BE2C (cell line): Measurements from ENCODE around the gene MT1F.
"Not testable (repeated sequence)": the region's sequence is repeated elsewhere in the genome, so short reads cannot be mapped to it uniquely, and the experiment has no call there.

ENCODE experiments used
- DNase-seq: peaks from one replicate; pipeline ENCODE4 v3.0.0-alpha.2; 2020
- H3K27me3 ChIP-seq: fragments of 250-450 bp; sonication (Bioruptor Pico); 2 replicates; pipeline ENCODE4 v1.5.1; 2020; ENCODE audit warnings: mild to moderate bottlenecking
- H3K36me3 ChIP-seq: fragments of 250-450 bp; sonication (Bioruptor Pico); 2 replicates; pipeline ENCODE4 v1.5.1; 2020; ENCODE audit warnings: mild to moderate bottlenecking
- H3K4me1 ChIP-seq: fragments of 250-450 bp; sonication (Bioruptor Pico); 2 replicates; pipeline ENCODE4 v1.5.1; 2020
- H3K4me3 ChIP-seq: 2 replicates; pipeline ENCODE4 v1.5.1; 2011; ENCODE audit warnings: low read depth, low read length
- H3K9me3 ChIP-seq: fragments of 250-450 bp; sonication (Bioruptor Pico); 2 replicates; pipeline ENCODE4 v1.5.1; 2020
- CTCF ChIP-seq: IDR thresholded peaks from 2 replicates; pipeline ENCODE4 v1.5.1; 2012; ENCODE audit warnings: mild to moderate bottlenecking, low read depth, low read length

The MT1F gene

GRCh38 chr16:56667581-56668571, 10.1 kb downstream of the MT1F start, which contains the start of gene MT1G:
TSS of gene MT1G (minus strand) at chr16:56668065. CDS start at chr16:56667993, 72 bp downstream.
- H3K27me3 ChIP-seq = peaks cover 90% of the 10 kb centered on the region
- no peaks in the 10 kb centered on the region for H3K4me1 ChIP-seq
- TF ChIP-seq CTCF = no peak
- H3K36me3 ChIP-seq = no peaks in the 10 kb centered on the region
- DNase-seq = peak; percentile 29
- no peak within 1 kb of the TSS for H3K4me3 ChIP-seq
- no peaks in the 10 kb centered on the region for H3K9me3 ChIP-seq

DNA sequence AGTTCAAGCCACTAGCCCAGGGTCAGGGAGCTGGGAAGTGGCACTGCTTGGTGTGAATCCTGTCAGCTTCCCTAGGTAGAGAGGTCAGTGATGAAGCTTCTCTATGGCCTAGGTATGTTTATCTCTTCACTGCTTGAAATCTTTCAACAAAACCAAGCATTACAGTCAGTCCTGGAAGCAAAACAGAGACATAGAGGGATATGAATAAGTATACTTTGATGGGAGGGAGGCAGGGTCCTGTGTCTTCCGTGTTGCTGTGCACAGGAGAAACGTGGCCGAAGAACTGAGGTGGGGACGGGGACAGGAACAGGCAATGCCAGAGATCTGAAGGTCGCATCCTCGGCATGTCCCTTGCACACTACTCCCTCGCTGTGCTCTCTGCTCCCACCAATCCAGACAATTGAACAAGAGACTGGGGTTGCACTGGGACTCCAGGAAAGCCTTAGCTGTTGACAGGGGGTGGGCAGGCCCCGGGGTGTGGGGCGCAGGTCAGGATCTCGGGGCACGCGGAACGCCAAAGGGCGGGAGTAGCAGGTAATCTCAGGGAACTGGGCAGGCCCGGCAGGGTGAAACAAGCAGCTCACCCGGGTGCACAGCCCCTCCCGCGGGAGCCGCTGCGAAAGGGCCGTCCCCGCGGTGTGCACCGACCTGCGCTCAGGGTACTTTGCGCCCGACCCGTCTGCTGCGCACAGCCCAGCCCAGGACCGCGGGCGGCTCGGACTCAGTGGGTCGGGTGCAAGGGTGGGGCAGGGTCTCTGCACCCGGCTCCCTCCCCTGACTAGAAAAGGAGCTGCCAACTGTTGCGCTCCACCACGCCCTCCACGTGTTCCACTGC, 11.5 kb downstream of the MT1F start, which contains the start of gene MT1H:
Gene MT1H, plus strand, starts transcription at position 810 of the 835 bp plus-strand sequence. CDS start 71 bp downstream, outside the sequence.
- Histone ChIP-seq H3K9me3 (no peaks in the 10 kb centered on the region), H3K36me3 (no peaks in the 10 kb centered on the region), H3K4me3 (no peak within 1 kb of the TSS), H3K27me3 (peaks cover 80% of the 10 kb centered on the region), H3K4me1 (no peaks in the 10 kb centered on the region)
- DNase-seq = no peak
- TF ChIP-seq CTCF = no peak

- Histone ChIP-seq H3K4me3 (no peak overlapping the region), H3K27me3 (peaks cover 73% of the 10 kb centered on the region)
Measured at GRCh38 chr16:56669840-56670619, 12.3 kb downstream of the MT1F start.

DNA sequence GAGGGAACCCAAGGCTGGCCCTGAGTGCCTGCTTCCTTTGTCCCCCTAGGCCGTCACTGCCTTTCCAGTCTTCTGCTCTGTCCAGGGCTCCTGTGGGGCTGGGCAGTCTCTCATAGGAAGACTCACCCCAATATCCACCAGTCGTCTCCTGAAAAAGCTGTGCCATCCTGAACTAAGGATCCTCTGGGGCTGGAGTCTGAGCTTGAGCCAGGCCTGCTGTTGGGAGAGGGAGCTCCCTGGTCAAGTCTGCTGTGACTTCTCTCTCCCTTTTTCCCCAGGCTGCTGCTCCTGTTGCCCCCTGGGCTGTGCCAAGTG, 12.8 kb downstream of the MT1F start:
- Histone ChIP-seq H3K9me3 (no peaks in the 10 kb centered on the region), H3K27me3 (peaks cover 68% of the 10 kb centered on the region)

More at GRCh38 chr16:56669840-56670619, 12.3 kb downstream of the MT1F start:
- no peaks in the 10 kb centered on the region for H3K4me1 ChIP-seq
- DNase-seq = no peak
- no peak for TF ChIP-seq CTCF
- H3K36me3 ChIP-seq = no peaks in the 10 kb centered on the region
- no peaks in the 10 kb centered on the region for H3K9me3 ChIP-seq

DNA sequence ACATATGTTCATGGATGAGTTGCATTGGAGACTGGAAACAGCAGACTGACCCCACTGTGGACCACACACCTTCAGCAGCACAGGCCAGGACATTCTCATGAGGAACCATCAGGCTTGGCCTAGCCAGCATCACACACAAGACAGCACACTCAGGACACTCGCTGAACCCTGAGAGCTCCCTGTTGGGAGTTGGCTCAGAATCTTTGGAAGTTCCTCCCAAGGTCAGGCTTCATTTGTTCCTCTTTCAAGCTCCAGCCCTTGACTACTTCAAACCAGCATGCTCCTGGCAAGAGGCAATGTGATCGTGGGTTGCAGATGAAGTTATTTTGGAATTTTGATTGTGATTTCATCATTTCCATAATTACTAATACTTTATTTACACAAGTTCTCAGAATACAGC, 13.9 kb downstream of the MT1F start:
- not testable (repeated sequence) for H3K36me3 ChIP-seq, H3K4me3 ChIP-seq, DNase-seq, H3K9me3 ChIP-seq, H3K4me1 ChIP-seq
- H3K27me3 ChIP-seq = peaks cover 62% of the 10 kb centered on the region

More for the DNA sequence above, 12.8 kb downstream of the MT1F start:
- Histone ChIP-seq H3K4me3 (no peak overlapping the region), H3K36me3 (no peaks in the 10 kb centered on the region), H3K4me1 (no peaks in the 10 kb centered on the region)
- no peak for DNase-seq
- TF ChIP-seq CTCF = no peak

GRCh38 chr16:56672171-56672570, 14.4 kb downstream of the MT1F start:
- H3K27me3 ChIP-seq = peaks cover 57% of the 10 kb centered on the region
- not testable (repeated sequence) for H3K4me1 ChIP-seq, DNase-seq, H3K36me3 ChIP-seq, H3K9me3 ChIP-seq, H3K4me3 ChIP-seq
